Measurements from ENCODE around the gene ANKRD63. TPM values are rescaled to one million over a fixed set of nuclear protein-coding genes. Genes with fewer than 3 reads are reported as not detected.

ANKRD63 gene
- total RNA-seq, 1 experiment from 2014 or later, result 0.46 TPM

DNA sequence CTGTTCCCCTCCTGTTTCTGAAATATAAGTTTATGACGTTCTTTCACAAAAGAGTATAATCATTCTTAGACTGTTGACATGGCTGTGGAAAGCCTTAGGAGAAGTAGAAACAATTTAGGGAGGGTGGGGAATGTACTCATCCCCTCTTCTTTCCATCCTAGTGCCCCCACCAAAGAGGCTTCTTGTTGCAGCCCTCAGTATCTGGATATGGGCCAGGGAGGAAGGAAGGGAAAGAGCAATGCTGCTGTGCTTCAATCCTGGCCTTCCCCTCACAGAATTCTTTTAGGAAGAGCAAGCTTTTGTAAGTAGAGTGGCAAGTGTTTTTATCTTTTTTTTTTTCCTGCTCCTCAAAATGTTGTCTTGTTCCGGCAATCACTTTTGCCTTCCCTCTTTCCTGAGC, 42.3 kb upstream of the ANKRD63 start:
- peaks cover 66 to 70% of the 10 kb centered on the region in 2 experiments for H3K4me1 Mint-ChIP-seq
- no peak overlapping the region for H3K14ac ChIP-seq (ENCODE audit: insufficient read depth, low read length)
- no peak overlapping the region for H3K9ac ChIP-seq (ENCODE audit: extremely low read depth, insufficient read length, low read length)
- no peak overlapping the region; a peak in 1 of 7 replicates for H3K27ac Mint-ChIP-seq
- no peak for TF ChIP-seq CTCF (conservative IDR thresholded peaks at IDR 0.05)
- H4K91ac ChIP-seq (ENCODE audit: insufficient read length, low read depth, low read length), result no peak overlapping the region
- peaks cover 10% of the 10 kb centered on the region for H3K23me2 ChIP-seq (ENCODE audit: insufficient read length, low read depth, low read length, poor library complexity, severe bottlenecking)
- H4K5ac ChIP-seq (ENCODE audit: insufficient read length, low read depth, low read length), result no peak overlapping the region
- H3K9me3 Mint-ChIP-seq, result peaks cover 0 to 10% of the 10 kb centered on the region in 2 experiments; a peak in 2 of 5 replicates
- no peak overlapping the region for H2BK120ac ChIP-seq (ENCODE audit: low read depth, low read length, poor library complexity, severe bottlenecking)
- H3K4me3 Mint-ChIP-seq, result peak overlapping the region; percentile 67 to 85
- H3K79me1 ChIP-seq (ENCODE audit: insufficient read depth, low read depth, low read length, poor library complexity, severe bottlenecking), result no peaks in the 10 kb centered on the region
- H2BK12ac ChIP-seq (ENCODE audit: insufficient read length, low read depth, low read length), result no peak overlapping the region
- no peaks in the 10 kb centered on the region for H4K20me1 ChIP-seq (ENCODE audit: control insufficient read depth, insufficient read depth, insufficient read length)
- H3K27ac ChIP-seq (ENCODE audit: insufficient read length, low read depth, low read length), result no peak overlapping the region
- H2BK5ac ChIP-seq (ENCODE audit: insufficient read length, low read length), result no peak overlapping the region
- H3K4me2 ChIP-seq (ENCODE audit: insufficient read depth, insufficient read length, low read length), result peak overlapping the region; percentile 58
- peaks cover 25% of the 10 kb centered on the region; the same call in 1 of the 2 replicates for H3K4me1 ChIP-seq (ENCODE audit: insufficient read depth, low read length)
- H3T11ph ChIP-seq (ENCODE audit: low read length), result no peak overlapping the region
- peaks cover 38% of the 10 kb centered on the region for H3K27me3 Mint-ChIP-seq (ENCODE audit: low read depth)
- no peak overlapping the region for H2BK15ac ChIP-seq (ENCODE audit: low read depth, low read length)
- no peak overlapping the region for H2AFZ ChIP-seq (ENCODE audit: low read length)
- H3K18ac ChIP-seq (ENCODE audit: insufficient read length, low read depth, low read length), result no peak overlapping the region
- no peaks in the 10 kb centered on the region; the same call in 1 of the 2 replicates for H3K27me3 ChIP-seq (ENCODE audit: insufficient read depth, low read length)
- H3K4ac ChIP-seq (ENCODE audit: low read depth, low read length), result no peak overlapping the region
- H3K9me3 ChIP-seq (ENCODE audit: control insufficient read depth, low read depth, low read length), result no peaks in the 10 kb centered on the region
- H3K23ac ChIP-seq (ENCODE audit: insufficient read length, low read depth, low read length), result no peak overlapping the region
- no peak for DNase-seq
- no peak overlapping the region for H3K56ac ChIP-seq (ENCODE audit: insufficient read length, low read depth, low read length)
- no peaks in the 10 kb centered on the region for H3K79me2 ChIP-seq (ENCODE audit: insufficient read depth, low read length)
- peaks cover 4 to 24% (median 10%) of the 10 kb centered on the region in 3 experiments; a peak in 6 of 7 replicates for H3K36me3 Mint-ChIP-seq (ENCODE audit: insufficient read depth in 1 of 3, low read depth in 3 of 3)
- no peak overlapping the region for H4K8ac ChIP-seq (replicated peaks; ENCODE audit: insufficient read length, low read depth, low read length)
- H2BK20ac ChIP-seq (ENCODE audit: low read depth, low read length, poor library complexity, severe bottlenecking), result no peak overlapping the region
- H2AK5ac ChIP-seq (ENCODE audit: insufficient read length, low read length), result no peak overlapping the region
- WGBS (ENCODE audit: extremely low coverage, insufficient read length, low lambda C conversion rate), result no CpG with 5 or more reads among the region's 2 CpGs
